ENCODE measurements around the gene ALDH18A1. TPM values are rescaled to one million over a fixed set of nuclear protein-coding genes. Genes with fewer than 3 reads are reported as not detected.

The ALDH18A1 gene
- total RNA-seq, 1 experiment from 2014 or later, result 87.6 TPM

- intact Hi-C loops (cut with micrococcal nuclease), result no loop called here
- Histone ChIP-seq H3K36me3 (ENCODE audit: control insufficient read depth in 1 of 2, insufficient read depth in 2 of 2, low read length in 2 of 2) (no peaks in the 10 kb centered on the region), H3K9ac (ENCODE audit: low read length) (no peak overlapping the region), H3K79me2 (ENCODE audit: insufficient read depth, low read length) (no peaks in the 10 kb centered on the region), H3K4me1 (ENCODE audit: control insufficient read depth in 1 of 2, insufficient read depth in 2 of 2, low read length in 2 of 2) (no peaks in the 10 kb centered on the region), H3K9me2 (ENCODE audit: insufficient read depth) (no peaks in the 10 kb centered on the region), H3K4me2 (ENCODE audit: low read length) (no peak overlapping the region), H3K9me3 (ENCODE audit: control insufficient read depth in 1 of 2, insufficient read depth in 1 of 2, low read depth in 1 of 2, low read length in 2 of 2) (no peaks in the 10 kb centered on the region), H4K20me1 (ENCODE audit: insufficient read depth) (no peaks in the 10 kb centered on the region), H2AFZ (ENCODE audit: low read depth, low read length, poor library complexity, severe bottlenecking) (no peak overlapping the region), H3K4me3 (replicated peaks in 1 of 2; ENCODE audit: low read depth in 1 of 2, low read length in 2 of 2) (no peak overlapping the region), H3K27me3 (ENCODE audit: insufficient read depth, low read length) (peaks cover 17% of the 10 kb centered on the region; the same call in 1 of the 2 replicates), H3K27ac (ENCODE audit: low read depth, low read length) (no peak overlapping the region)
- TF ChIP-seq RAD21 (IDR thresholded peaks at IDR 0.05; ENCODE audit: low read depth) (no peak), TCF7L2 (IDR thresholded peaks at IDR 0.05; ENCODE audit: borderline replicate concordance, extremely low read depth, insufficient read depth, insufficient read length) (no peak), JUND (IDR thresholded peaks at IDR 0.05) (no peak), FOSL1 (IDR thresholded peaks at IDR 0.05; ENCODE audit: low read depth) (no peak)
- ChIA-PET RAD21 (ENCODE audit: low non-redundant PET in 1 of 2, low total read pairs in 2 of 2, uncharacterized antibody in 2 of 2, unreplicated experiment in 2 of 2) (no interaction called here), POLR2A (no interaction called here), CTCF (no interaction called here)
- no peak for DNase-seq (ENCODE audit: low read depth, low spot score)
- BruUV-seq (replicated peaks), result no TSS peak
- ATAC-seq, result no peak
Measured at GRCh38 chr10:95571390-95571789, 85.1 kb downstream of the ALDH18A1 start.

- no peak overlapping the region for H2AFZ ChIP-seq (ENCODE audit: low read depth, low read length, poor library complexity, severe bottlenecking)
- BruUV-seq (replicated peaks), result no TSS peak
- no peak overlapping the region for H3K9ac ChIP-seq (ENCODE audit: low read length)
- no peaks in the 10 kb centered on the region for H3K4me1 ChIP-seq (ENCODE audit: control insufficient read depth in 1 of 2, insufficient read depth in 2 of 2, low read length in 2 of 2)
- RAD21 ChIA-PET (ENCODE audit: low non-redundant PET in 1 of 2, low total read pairs in 2 of 2, uncharacterized antibody in 2 of 2, unreplicated experiment in 2 of 2), result no interaction called here
- no peaks in the 10 kb centered on the region for H4K20me1 ChIP-seq (ENCODE audit: insufficient read depth)
- POLR2A ChIA-PET, result no interaction called here
- H3K9me3 ChIP-seq (ENCODE audit: control insufficient read depth in 1 of 2, insufficient read depth in 1 of 2, low read depth in 1 of 2, low read length in 2 of 2), result no peaks in the 10 kb centered on the region
- CTCF ChIA-PET, result no interaction called here
- H3K4me2 ChIP-seq (ENCODE audit: low read length), result no peak overlapping the region
- no peaks in the 10 kb centered on the region for H3K9me2 ChIP-seq (ENCODE audit: insufficient read depth)
- no peak overlapping the region for H3K27ac ChIP-seq (ENCODE audit: low read depth, low read length)
- intact Hi-C loops (cut with micrococcal nuclease), result no loop called here
- no peak for ATAC-seq
- TF ChIP-seq REST (IDR thresholded peaks at IDR 0.05; ENCODE audit: low read depth), result no peak
- TF ChIP-seq EGR1 (IDR thresholded peaks at IDR 0.05; ENCODE audit: low read depth), result no peak
- TF ChIP-seq SRF (IDR thresholded peaks at IDR 0.05; ENCODE audit: low read depth), result no peak
- no peak for TF ChIP-seq TCF7L2 (IDR thresholded peaks at IDR 0.05; ENCODE audit: borderline replicate concordance, extremely low read depth, insufficient read depth, insufficient read length)
- TF ChIP-seq JUND (IDR thresholded peaks at IDR 0.05), result no peak
- no peak for TF ChIP-seq ATF3 (IDR thresholded peaks at IDR 0.05)
- TF ChIP-seq CBX3 (IDR thresholded peaks at IDR 0.05; ENCODE audit: low read depth), result no peak
- no peak for TF ChIP-seq SP1 (IDR thresholded peaks at IDR 0.05; ENCODE audit: low read depth)
- peaks cover 12% of the 10 kb centered on the region; the same call in 1 of the 2 replicates for H3K27me3 ChIP-seq (ENCODE audit: insufficient read depth, low read length)
- no peak for DNase-seq (ENCODE audit: low read depth, low spot score)
- H3K79me2 ChIP-seq (ENCODE audit: insufficient read depth, low read length), result no peaks in the 10 kb centered on the region
- no peak overlapping the region for H3K4me3 ChIP-seq (replicated peaks in 1 of 2; ENCODE audit: low read depth in 1 of 2, low read length in 2 of 2)
- H3K36me3 ChIP-seq (ENCODE audit: control insufficient read depth in 1 of 2, insufficient read depth in 2 of 2, low read length in 2 of 2), result no peaks in the 10 kb centered on the region
Measured at GRCh38 chr10:95569368-95569767, 87.1 kb downstream of the ALDH18A1 start.
